Endothelial cell of umbilical vein (primary cell): ENCODE data around the gene ZDHHC13.

Experiments used
- CTCF ChIP-seq, 2 donors: IDR thresholded peaks; 1 replicate in 1 of 2; 2 replicates in 1 of 2; pipeline ENCODE4 v1.5.1; 2011; ENCODE audit warnings: low read length in 2 of 2, mild to moderate bottlenecking in 2 of 2, moderate library complexity in 2 of 2, control low read depth in 1 of 2, inconsistent platforms in 1 of 2, low read depth in 1 of 2; ENCODE audit not compliant: insufficient read depth in 1 of 2; ENCODE audit errors: extremely low read depth in 1 of 2
- EZH2 ChIP-seq: IDR thresholded peaks from 2 replicates; pipeline ENCODE4 v1.6.1; 2012; ENCODE audit warnings: borderline replicate concordance, low read depth, mild to moderate bottlenecking, moderate library complexity, low read length, inconsistent platforms; ENCODE audit not compliant: severe bottlenecking
- POLR2A ChIP-seq: IDR thresholded peaks from 2 replicates; pipeline ENCODE4 v1.6.1; 2012; ENCODE audit warnings: low read depth, mild to moderate bottlenecking, control low read depth, low read length
- TF ChIP-seq, protein P1 (sequence below): IDR thresholded peaks from 2 replicates; pipeline ENCODE4 v1.6.1; 2011; ENCODE audit not compliant: insufficient read depth, insufficient read length

DNA sequence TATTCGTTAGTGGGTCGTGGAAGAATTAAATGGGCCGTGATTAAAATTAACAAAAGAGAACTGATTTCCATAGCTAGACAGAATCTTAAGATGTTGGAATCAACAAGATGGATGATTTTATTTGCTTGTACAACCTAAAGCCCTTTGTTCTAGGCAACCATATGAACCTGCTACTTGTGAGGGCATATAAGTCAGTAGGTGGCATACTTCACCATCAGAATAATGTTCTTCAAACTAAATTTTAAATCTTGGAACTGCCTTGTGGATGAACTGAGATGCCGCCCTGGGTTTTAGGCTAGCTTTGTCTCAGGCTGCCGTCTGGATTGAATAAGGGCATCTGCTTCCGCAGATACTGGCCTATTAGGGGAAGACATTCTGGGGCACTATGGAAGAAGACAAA is 43.9 kb downstream of the ZDHHC13 start:
- no peak for TF ChIP-seq CTCF (IDR thresholded peaks at IDR 0.05; ENCODE audit: extremely low read depth in 1 of 2, insufficient read depth in 1 of 2, low read depth in 1 of 2, low read length in 2 of 2)
- no peak for TF ChIP-seq EZH2
- TF ChIP-seq POLR2A = no peak
- TF ChIP-seq, protein P1, sequence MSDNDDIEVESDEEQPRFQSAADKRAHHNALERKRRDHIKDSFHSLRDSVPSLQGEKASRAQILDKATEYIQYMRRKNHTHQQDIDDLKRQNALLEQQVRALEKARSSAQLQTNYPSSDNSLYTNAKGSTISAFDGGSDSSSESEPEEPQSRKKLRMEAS = no peak
